NT2/D1 (cell line): ENCODE results near the gene ASB4.

Experiments used
- SUZ12 ChIP-seq: IDR thresholded peaks from 2 replicates; pipeline ENCODE4 v1.6.1; 2011; ENCODE audit not compliant: insufficient read length, insufficient read depth; ENCODE audit errors: extremely low read depth
- YY1 ChIP-seq: IDR thresholded peaks from 2 replicates; pipeline ENCODE4 v1.6.1; 2011; ENCODE audit not compliant: insufficient read length, insufficient read depth
- ZNF274 ChIP-seq: IDR thresholded peaks from 2 replicates; pipeline ENCODE4 v1.6.1; 2011; ENCODE audit warnings: mild to moderate bottlenecking, low read depth, low read length

GRCh38 chr7:95549818-95550529 is 64.2 kb downstream of the ASB4 start:
- TF ChIP-seq YY1 (no peak), ZNF274 (no peak), SUZ12 (no peak)
